WERI-Rb-1 (cell line): ENCODE results near the gene HOXD3.

Experiments used
- DNase-seq: peaks from one replicate; pipeline ENCODE4 v3.0.0-alpha.2; 2020
- H3K27ac ChIP-seq: fragments of 250-450 bp; sonication (Bioruptor Pico); 2 replicates; pipeline ENCODE4 v1.5.1; 2020; ENCODE audit warnings: mild to moderate bottlenecking, moderate library complexity
- H3K27me3 ChIP-seq: fragments of 250-450 bp; sonication (Bioruptor Pico); 2 replicates; pipeline ENCODE4 v1.5.1; 2021; ENCODE audit warnings: mild to moderate bottlenecking, low read depth, moderate library complexity; ENCODE audit not compliant: insufficient read depth, severe bottlenecking
- H3K36me3 ChIP-seq: fragments of 250-450 bp; sonication (Bioruptor Pico); 2 replicates; pipeline ENCODE4 v1.5.1; 2020; ENCODE audit warnings: mild to moderate bottlenecking, moderate library complexity
- H3K4me3 ChIP-seq: 2 replicates; pipeline ENCODE4 v1.5.1; 2011; ENCODE audit warnings: low read depth, mild to moderate bottlenecking, control low read depth, low read length
- H3K9me3 ChIP-seq: fragments of 250-450 bp; sonication (Bioruptor Pico); 2 replicates; pipeline ENCODE4 v1.5.1; 2021; ENCODE audit warnings: mild to moderate bottlenecking, moderate library complexity; ENCODE audit not compliant: severe bottlenecking
- TF ChIP-seq, protein P1 (sequence below): IDR thresholded peaks from 2 replicates; pipeline ENCODE4 v1.5.1; 2011; ENCODE audit warnings: low read depth, mild to moderate bottlenecking, control low read depth, inconsistent platforms, low read length

HOXD3 gene

DNA sequence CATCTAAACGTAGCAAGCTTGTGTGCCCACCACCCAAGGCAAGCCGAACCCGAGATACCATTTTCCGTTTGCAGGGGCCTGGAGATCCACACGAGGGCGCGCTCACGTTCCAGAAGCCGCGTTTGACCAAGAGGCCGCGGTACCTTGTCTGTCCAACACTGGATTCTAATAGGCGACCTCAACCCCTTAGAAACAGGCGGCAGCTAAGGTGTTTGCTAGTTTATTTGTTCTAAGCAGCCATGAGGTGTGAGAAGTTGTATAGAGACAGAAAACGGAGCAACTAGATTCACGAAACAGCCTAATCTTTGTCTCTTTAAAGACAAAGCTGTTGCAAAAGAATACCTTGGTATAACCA is 45.8 kb upstream of the HOXD3 start:
- peak; percentile 63 for DNase-seq
- TF ChIP-seq, protein P1, sequence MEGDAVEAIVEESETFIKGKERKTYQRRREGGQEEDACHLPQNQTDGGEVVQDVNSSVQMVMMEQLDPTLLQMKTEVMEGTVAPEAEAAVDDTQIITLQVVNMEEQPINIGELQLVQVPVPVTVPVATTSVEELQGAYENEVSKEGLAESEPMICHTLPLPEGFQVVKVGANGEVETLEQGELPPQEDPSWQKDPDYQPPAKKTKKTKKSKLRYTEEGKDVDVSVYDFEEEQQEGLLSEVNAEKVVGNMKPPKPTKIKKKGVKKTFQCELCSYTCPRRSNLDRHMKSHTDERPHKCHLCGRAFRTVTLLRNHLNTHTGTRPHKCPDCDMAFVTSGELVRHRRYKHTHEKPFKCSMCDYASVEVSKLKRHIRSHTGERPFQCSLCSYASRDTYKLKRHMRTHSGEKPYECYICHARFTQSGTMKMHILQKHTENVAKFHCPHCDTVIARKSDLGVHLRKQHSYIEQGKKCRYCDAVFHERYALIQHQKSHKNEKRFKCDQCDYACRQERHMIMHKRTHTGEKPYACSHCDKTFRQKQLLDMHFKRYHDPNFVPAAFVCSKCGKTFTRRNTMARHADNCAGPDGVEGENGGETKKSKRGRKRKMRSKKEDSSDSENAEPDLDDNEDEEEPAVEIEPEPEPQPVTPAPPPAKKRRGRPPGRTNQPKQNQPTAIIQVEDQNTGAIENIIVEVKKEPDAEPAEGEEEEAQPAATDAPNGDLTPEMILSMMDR, result peak; percentile 83
- H3K36me3 ChIP-seq, result no peaks in the 10 kb centered on the region
- H3K9me3 ChIP-seq, result peaks cover 6% of the 10 kb centered on the region
- no peak overlapping the region for H3K4me3 ChIP-seq
- H3K27ac ChIP-seq, result no peak overlapping the region
- peaks cover 89% of the 10 kb centered on the region for H3K27me3 ChIP-seq

DNA sequence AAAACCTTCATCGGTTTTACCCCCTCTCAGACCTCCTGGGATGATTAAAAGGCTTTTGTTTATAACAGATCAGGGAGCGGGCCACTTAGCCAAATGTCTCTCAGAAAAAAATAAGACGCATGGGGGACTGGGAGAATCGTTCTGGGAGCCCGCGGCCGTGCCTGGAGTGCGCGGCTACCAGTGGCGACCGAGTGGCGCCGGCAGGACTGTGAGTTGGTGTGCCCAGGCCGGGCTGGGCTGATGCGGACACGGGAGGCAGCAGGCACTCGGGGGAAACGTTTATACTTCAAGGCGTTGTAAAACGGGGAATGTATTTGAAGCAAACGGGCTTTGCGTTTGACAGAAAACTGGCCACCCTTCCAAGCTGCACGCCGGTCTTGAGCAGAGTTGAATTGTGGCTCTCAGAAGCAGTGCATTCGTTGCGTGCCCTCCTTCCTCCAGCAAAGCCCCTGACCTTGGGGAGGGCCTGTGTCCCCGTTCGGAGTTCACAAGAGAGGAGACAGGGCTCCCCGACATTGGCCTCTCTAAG is 45.2 kb upstream of the HOXD3 start:
- TF ChIP-seq, protein P1, result no peak
- Histone ChIP-seq H3K27me3 (peaks cover 89% of the 10 kb centered on the region), H3K9me3 (peaks cover 10% of the 10 kb centered on the region), H3K4me3 (no peak overlapping the region), H3K36me3 (no peaks in the 10 kb centered on the region), H3K27ac (no peak overlapping the region)
- DNase-seq, result no peak

DNA sequence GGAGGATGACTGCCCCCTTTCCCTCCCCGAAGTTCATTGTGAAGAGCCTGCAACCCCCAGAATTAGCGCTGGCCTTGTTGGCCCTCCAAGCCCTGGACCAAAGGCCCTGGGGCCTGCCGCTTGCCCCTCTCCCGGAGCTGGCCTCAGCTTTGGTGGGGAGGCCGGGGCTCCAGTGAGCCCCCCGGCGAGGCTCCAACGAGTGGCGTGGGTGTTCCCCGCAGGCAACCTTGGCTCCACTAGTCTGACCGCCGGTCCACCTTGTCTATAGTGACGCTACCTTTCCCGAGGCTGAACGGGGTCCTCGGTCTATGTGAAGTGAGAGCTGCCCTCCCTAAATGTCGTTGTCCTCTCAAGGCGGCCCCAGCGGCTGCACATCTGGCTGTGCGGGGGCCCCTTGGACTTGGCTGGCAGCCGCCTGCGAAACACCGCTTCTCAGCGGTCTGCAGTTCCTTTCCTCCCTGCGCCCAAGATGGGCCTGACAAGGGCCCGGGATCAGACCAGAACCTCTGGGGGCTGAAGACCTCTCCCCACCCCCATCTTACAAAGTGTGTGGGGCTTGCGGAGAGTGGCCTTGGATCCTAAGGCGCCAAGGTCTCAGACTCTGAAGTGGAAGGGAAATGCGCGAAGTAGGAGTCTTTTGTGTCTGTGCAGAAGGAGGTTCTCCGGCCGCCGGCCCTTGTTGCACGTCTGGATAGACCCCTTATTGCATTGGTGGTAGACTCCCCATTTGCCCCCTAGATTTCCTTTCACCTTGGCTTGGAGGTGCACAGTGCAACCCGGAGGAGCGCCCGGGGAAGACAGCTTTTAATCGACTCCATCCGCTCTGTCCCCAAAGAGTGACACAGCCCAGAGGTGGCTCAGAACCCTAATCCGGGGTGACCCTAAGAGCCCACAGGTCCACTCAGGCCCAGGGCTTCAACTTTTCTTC is 44.5 kb upstream of the HOXD3 start:
- Histone ChIP-seq H3K27me3 (peaks cover 92% of the 10 kb centered on the region), H3K27ac (no peak overlapping the region)
- TF ChIP-seq, protein P1, result no peak

DNA sequence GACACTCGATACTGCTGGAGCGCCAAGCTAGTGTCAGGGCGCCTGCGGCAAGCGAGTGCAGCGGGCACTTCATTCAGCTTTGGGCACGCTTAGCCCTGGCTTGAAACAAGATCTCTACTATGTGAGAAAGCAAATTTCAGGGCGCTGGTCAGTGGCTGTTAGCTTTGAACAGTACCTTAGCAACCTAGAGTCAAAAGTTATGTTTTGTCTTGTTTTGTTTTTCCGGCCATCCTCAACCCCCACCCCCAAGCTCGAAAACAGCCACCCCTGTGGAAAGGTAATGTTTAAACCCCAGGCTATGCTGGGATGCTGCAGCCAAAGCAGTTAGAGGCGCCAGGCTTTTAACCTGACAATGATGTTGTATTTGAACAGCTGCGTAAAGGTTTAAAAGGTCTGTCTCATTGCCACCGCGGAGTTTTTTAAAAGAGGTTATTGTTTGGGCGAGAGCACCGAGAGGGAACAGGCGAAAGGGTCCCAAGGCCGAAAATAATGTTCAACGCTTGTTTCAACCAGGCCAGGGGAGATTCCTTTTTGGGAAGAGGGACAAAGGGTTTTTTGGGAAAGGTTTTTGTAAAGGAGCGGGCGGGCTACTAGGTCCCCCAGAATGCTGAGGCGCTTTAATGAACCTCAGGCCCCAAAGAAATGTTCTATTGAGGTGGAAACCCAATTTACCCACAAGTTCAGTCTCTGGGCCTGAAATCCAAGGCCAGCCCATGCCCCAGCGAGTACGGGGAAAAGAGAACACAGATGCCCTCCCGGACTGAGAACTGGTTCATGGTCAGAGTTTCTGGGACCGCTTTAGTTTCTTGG is 42.8 kb upstream of the HOXD3 start:
- peaks cover 99% of the 10 kb centered on the region for H3K27me3 ChIP-seq
- no peak for DNase-seq
- TF ChIP-seq, protein P1, result no peak

More for the DNA sequence above, 44.5 kb upstream of the HOXD3 start:
- H3K9me3 ChIP-seq, result peaks cover 13% of the 10 kb centered on the region
- no peak overlapping the region for H3K4me3 ChIP-seq
- no peaks in the 10 kb centered on the region for H3K36me3 ChIP-seq
- DNase-seq, result no peak

DNA sequence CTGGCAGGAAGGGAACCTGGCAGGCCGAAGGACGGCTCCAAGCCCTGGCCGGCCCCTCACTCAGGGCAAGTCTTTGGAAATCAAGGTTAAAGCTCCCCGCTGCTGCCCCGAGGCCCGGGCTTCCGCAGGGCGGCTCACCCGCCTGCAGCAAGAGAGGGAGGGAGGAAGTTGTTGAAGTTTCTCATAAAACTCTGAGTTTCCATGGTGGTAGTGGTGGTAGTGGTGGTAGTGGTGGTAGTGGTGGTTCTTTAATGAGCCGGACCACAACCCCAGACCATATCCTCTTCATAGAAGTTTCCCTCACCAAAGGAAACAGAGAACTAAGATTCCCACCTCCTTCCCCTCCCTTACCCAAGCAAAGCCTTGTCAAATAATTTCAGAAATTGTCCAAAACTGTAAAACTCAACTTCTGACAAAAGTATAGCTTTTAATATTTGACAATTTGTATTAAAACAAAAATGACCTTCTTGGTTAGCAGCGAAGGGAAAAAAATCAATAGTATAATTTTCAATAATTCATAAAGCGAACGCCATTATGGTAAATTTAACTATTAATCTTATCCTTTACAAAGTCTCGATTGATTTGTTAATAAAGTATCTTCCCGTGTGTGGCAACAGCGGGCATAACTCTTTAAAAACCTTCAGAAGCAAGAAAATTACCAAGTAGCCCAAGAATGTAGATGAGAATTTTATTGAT is 42.0 kb upstream of the HOXD3 start:
- DNase-seq, result no peak
- Histone ChIP-seq H3K36me3 (no peaks in the 10 kb centered on the region), H3K27me3 (peaks cover 98% of the 10 kb centered on the region), H3K9me3 (peaks cover 13% of the 10 kb centered on the region), H3K27ac (no peak overlapping the region), H3K4me3 (no peak overlapping the region)
- TF ChIP-seq, protein P1, result no peak

More for the DNA sequence above, 42.8 kb upstream of the HOXD3 start:
- H3K9me3 ChIP-seq, result peaks cover 13% of the 10 kb centered on the region
- H3K36me3 ChIP-seq, result no peaks in the 10 kb centered on the region
- no peak overlapping the region for H3K4me3 ChIP-seq
- no peak overlapping the region for H3K27ac ChIP-seq
